ENCODE results near the gene RIT2.

RIT2 gene

DNA sequence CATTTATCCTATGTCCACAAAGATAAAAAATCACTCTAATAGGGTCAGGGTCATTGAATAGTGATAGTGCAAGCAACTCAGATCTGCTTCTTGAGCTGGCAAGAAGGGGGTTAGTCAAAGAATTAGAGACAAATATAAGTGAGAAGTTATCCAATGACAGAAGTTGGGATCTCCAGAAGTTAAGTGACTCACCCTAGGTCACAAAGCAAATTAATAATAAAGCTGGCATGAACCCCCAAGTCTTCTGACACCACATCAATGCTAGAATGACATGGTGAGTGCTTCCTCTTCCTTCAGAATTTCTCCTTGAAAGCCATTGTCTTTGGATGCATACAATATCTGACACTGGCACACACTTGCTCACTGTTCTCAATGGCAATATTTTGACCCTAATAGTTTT lies 343.5 kb downstream of the RIT2 start:
- Histone ChIP-seq H3K4me3 (ENCODE audit: severe bottlenecking) (no peak overlapping the region), H3K27ac (ENCODE audit: poor library complexity, severe bottlenecking) (no peak overlapping the region), H3K9me3 (ENCODE audit: severe bottlenecking) (no peaks in the 10 kb centered on the region), H3K27me3 (ENCODE audit: insufficient read depth, poor library complexity, severe bottlenecking) (no peaks in the 10 kb centered on the region), H3K4me1 (ENCODE audit: insufficient read depth, poor library complexity, severe bottlenecking) (no peaks in the 10 kb centered on the region), H3K36me3 (ENCODE audit: low read depth) (no peaks in the 10 kb centered on the region)
- TF ChIP-seq, protein P1, sequence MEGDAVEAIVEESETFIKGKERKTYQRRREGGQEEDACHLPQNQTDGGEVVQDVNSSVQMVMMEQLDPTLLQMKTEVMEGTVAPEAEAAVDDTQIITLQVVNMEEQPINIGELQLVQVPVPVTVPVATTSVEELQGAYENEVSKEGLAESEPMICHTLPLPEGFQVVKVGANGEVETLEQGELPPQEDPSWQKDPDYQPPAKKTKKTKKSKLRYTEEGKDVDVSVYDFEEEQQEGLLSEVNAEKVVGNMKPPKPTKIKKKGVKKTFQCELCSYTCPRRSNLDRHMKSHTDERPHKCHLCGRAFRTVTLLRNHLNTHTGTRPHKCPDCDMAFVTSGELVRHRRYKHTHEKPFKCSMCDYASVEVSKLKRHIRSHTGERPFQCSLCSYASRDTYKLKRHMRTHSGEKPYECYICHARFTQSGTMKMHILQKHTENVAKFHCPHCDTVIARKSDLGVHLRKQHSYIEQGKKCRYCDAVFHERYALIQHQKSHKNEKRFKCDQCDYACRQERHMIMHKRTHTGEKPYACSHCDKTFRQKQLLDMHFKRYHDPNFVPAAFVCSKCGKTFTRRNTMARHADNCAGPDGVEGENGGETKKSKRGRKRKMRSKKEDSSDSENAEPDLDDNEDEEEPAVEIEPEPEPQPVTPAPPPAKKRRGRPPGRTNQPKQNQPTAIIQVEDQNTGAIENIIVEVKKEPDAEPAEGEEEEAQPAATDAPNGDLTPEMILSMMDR (IDR thresholded peaks at IDR 0.05; ENCODE audit: poor library complexity, severe bottlenecking): no peak
- DNase-seq (ENCODE audit: low spot score) (no peak), ATAC-seq (ENCODE audit: low read depth) (no peak)

DNA sequence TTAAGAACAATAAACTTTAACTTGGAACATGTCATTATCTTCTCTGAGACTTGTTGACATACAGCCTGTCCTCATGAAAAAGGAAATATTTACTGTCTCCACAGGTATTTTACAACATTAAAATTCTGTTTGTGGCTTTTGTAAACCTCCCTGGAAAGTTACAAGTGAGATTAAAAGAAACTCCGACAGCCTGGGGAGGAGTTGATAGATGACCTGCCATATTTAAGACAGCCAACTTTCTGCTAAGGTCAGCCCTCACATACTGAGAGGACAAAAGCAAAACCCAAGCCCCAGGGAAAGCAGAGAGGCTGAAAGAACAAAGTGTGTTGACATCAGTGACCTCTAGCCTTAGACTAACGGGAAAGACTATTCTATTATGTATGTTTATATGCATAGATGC lies 350.2 kb downstream of the RIT2 start:
- DNase-seq (ENCODE audit: low spot score) (no peak), ATAC-seq (ENCODE audit: low read depth) (no peak)
- no peak overlapping the region for H3K4me3 ChIP-seq (ENCODE audit: severe bottlenecking)
- no peak overlapping the region for H3K27ac ChIP-seq (ENCODE audit: poor library complexity, severe bottlenecking)
- TF ChIP-seq, protein P1 (IDR thresholded peaks at IDR 0.05; ENCODE audit: poor library complexity, severe bottlenecking): no peak
- H3K27me3 ChIP-seq (ENCODE audit: insufficient read depth, poor library complexity, severe bottlenecking): peaks cover 4% of the 10 kb centered on the region
- no peaks in the 10 kb centered on the region for H3K36me3 ChIP-seq (ENCODE audit: low read depth)
- H3K4me1 ChIP-seq (ENCODE audit: insufficient read depth, poor library complexity, severe bottlenecking): no peaks in the 10 kb centered on the region
- H3K9me3 ChIP-seq (ENCODE audit: severe bottlenecking): no peaks in the 10 kb centered on the region

DNA sequence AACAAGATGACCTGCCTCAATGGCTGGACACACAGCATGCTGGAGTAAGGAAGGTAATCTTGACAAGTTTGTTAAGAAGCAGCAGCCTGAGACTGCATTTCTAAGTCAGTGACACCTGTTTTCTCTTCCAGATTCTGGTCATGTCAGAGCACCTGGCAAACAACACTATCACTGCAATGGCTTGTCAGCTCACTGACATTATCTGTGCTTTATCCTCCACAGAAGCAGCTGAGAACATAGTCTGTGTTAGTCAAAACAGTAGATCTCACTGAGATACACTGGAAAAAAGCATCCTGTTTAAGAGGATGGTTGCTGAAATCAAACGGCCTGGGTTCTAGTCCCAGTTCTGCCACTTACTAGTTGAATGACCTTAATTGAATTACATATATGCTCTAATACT lies 355.2 kb downstream of the RIT2 start:
- TF ChIP-seq, protein P1 (IDR thresholded peaks at IDR 0.05; ENCODE audit: poor library complexity, severe bottlenecking): no peak
- Histone ChIP-seq H3K27me3 (ENCODE audit: insufficient read depth, poor library complexity, severe bottlenecking) (peaks cover 4% of the 10 kb centered on the region), H3K4me3 (ENCODE audit: severe bottlenecking) (no peak overlapping the region), H3K27ac (ENCODE audit: poor library complexity, severe bottlenecking) (no peak overlapping the region), H3K9me3 (ENCODE audit: severe bottlenecking) (no peaks in the 10 kb centered on the region), H3K4me1 (ENCODE audit: insufficient read depth, poor library complexity, severe bottlenecking) (no peaks in the 10 kb centered on the region), H3K36me3 (ENCODE audit: low read depth) (no peaks in the 10 kb centered on the region)
- DNase-seq (ENCODE audit: low spot score) (no peak), ATAC-seq (ENCODE audit: low read depth) (no peak)

DNA sequence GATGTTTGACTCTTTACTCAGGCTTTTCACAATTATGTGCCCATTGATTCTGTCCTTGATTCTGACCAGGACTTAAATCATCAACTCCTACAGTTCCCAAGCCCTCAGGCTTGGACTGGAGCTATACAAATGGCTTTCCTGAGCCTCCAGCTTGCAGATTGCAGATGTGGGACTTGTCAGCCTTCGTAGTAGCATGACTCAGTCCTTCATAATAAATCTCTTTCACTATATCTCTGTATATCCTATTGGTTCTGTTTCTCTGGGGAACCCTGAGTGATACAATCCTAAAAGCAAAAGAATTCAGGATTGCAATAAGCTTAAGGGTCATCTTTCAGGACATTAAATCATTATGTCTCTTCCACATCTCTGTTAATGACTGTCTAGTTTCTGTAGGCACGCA lies 356.6 kb downstream of the RIT2 start:
- H3K36me3 ChIP-seq (ENCODE audit: low read depth): no peaks in the 10 kb centered on the region
- H3K27me3 ChIP-seq (ENCODE audit: insufficient read depth, poor library complexity, severe bottlenecking): peaks cover 4% of the 10 kb centered on the region
- ATAC-seq (ENCODE audit: low read depth): no peak
- no peaks in the 10 kb centered on the region for H3K9me3 ChIP-seq (ENCODE audit: severe bottlenecking)
- TF ChIP-seq, protein P1 (IDR thresholded peaks at IDR 0.05; ENCODE audit: poor library complexity, severe bottlenecking): no peak
- H3K4me3 ChIP-seq (ENCODE audit: severe bottlenecking): no peak overlapping the region
- no peak overlapping the region for H3K27ac ChIP-seq (ENCODE audit: poor library complexity, severe bottlenecking)
- no peaks in the 10 kb centered on the region for H3K4me1 ChIP-seq (ENCODE audit: insufficient read depth, poor library complexity, severe bottlenecking)
- DNase-seq (ENCODE audit: low spot score): no peak

DNA sequence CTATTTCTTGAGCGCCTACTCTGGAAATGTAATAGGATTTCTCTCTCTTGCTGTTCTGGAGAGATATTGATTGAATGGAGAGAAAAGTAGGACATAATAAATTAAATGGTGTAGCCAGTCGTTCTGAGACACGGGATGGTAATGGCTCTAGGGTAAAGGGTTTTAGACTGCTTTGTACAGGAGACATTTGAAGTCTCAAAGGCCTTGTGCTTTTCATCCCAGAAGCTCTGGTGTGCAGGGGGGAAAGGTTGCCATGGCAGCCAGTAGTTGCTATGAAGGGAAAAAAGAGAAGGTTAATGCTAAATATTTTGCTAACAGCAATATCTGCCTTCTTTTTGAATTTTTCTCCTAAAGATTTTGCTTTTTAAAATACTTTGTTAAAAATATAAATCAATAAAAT lies 359.3 kb downstream of the RIT2 start:
- Histone ChIP-seq H3K27ac (ENCODE audit: poor library complexity, severe bottlenecking) (no peak overlapping the region), H3K36me3 (ENCODE audit: low read depth) (no peaks in the 10 kb centered on the region), H3K27me3 (ENCODE audit: insufficient read depth, poor library complexity, severe bottlenecking) (peaks cover 4% of the 10 kb centered on the region), H3K4me1 (ENCODE audit: insufficient read depth, poor library complexity, severe bottlenecking) (no peaks in the 10 kb centered on the region), H3K9me3 (ENCODE audit: severe bottlenecking) (no peaks in the 10 kb centered on the region), H3K4me3 (ENCODE audit: severe bottlenecking) (no peak overlapping the region)
- DNase-seq (ENCODE audit: low spot score) (no peak), ATAC-seq (ENCODE audit: low read depth) (no peak)
- TF ChIP-seq, protein P1 (IDR thresholded peaks at IDR 0.05; ENCODE audit: poor library complexity, severe bottlenecking): no peak

Data from RWPE2 (cell line).